ENCODE results near the gene ZNF775.

Gene ZNF775

DNA sequence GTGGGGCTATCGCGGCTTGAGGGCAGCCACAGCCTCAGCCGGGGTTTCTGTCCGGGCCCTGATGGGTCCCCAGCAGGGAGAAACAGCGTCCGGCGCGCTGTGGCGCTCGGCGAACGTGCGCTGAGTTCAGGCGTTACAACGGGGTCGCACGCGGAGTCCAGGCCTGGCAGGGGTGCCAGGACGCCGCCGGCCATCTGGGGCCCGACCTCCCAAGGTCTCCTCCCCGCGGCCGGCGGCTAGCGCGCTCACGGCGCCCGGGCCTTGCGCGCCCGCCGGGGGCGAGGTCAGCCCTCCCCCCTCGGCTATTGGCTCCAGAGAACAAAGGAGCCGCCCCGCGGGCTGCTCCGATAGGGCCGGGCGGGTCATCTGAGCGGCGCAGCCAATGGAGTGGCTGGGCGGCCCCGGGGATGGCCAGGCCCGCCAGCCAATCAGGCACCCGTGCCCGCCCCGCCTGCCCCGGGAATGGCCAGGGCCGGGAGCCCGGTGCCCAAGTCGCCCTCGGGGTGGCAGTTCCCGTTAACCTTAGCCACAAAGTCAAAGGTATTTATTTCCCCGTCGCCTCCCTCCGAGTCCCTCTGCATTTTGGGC, at the start of gene ZNF775:
ZNF775 (plus strand) TSS at position 478 of the 588 bp plus-strand sequence. CDS start 9,141 bp downstream, outside the sequence.
- Histone ChIP-seq H3K79me2 (ENCODE audit: control insufficient read depth, low read length) (peaks cover 53% of the 10 kb centered on the region), H3K4me1 (ENCODE audit: control insufficient read depth, low read length) (peaks cover 80% of the 10 kb centered on the region), H3K9me3 (ENCODE audit: control insufficient read depth, insufficient read depth, low read length) (no peaks in the 10 kb centered on the region), H4K20me1 (ENCODE audit: control insufficient read depth, insufficient read depth, low read depth, low read length) (no peaks in the 10 kb centered on the region; the same call in 1 of the 2 replicates), H3K36me3 (ENCODE audit: control insufficient read depth, low read length) (peaks cover 12% of the 10 kb centered on the region), H3K27me3 (ENCODE audit: control insufficient read depth, low read length) (no peaks in the 10 kb centered on the region), H3K4me2 (ENCODE audit: low read length) (peak within 1 kb of the TSS; percentile 94), H3K27ac (ENCODE audit: low read depth, low read length) (peak within 1 kb of the TSS; percentile 81), H3K9me2 (replicated peaks; ENCODE audit: control insufficient read depth, low read length) (no peaks in the 10 kb centered on the region), H3F3A (ENCODE audit: control insufficient read depth, insufficient read depth) (peaks cover 43% of the 10 kb centered on the region), H3K4me3 (ENCODE audit: low read length) (peak within 1 kb of the TSS; percentile 79)
- TF ChIP-seq, protein P1, sequence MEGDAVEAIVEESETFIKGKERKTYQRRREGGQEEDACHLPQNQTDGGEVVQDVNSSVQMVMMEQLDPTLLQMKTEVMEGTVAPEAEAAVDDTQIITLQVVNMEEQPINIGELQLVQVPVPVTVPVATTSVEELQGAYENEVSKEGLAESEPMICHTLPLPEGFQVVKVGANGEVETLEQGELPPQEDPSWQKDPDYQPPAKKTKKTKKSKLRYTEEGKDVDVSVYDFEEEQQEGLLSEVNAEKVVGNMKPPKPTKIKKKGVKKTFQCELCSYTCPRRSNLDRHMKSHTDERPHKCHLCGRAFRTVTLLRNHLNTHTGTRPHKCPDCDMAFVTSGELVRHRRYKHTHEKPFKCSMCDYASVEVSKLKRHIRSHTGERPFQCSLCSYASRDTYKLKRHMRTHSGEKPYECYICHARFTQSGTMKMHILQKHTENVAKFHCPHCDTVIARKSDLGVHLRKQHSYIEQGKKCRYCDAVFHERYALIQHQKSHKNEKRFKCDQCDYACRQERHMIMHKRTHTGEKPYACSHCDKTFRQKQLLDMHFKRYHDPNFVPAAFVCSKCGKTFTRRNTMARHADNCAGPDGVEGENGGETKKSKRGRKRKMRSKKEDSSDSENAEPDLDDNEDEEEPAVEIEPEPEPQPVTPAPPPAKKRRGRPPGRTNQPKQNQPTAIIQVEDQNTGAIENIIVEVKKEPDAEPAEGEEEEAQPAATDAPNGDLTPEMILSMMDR (IDR thresholded peaks at IDR 0.05; ENCODE audit: low read depth, low read length, poor library complexity, severe bottlenecking): no peak
- TF ChIP-seq EZH2phosphoT487 (IDR thresholded peaks at IDR 0.05; ENCODE audit: borderline replicate concordance, low read length): no peak

DNA sequence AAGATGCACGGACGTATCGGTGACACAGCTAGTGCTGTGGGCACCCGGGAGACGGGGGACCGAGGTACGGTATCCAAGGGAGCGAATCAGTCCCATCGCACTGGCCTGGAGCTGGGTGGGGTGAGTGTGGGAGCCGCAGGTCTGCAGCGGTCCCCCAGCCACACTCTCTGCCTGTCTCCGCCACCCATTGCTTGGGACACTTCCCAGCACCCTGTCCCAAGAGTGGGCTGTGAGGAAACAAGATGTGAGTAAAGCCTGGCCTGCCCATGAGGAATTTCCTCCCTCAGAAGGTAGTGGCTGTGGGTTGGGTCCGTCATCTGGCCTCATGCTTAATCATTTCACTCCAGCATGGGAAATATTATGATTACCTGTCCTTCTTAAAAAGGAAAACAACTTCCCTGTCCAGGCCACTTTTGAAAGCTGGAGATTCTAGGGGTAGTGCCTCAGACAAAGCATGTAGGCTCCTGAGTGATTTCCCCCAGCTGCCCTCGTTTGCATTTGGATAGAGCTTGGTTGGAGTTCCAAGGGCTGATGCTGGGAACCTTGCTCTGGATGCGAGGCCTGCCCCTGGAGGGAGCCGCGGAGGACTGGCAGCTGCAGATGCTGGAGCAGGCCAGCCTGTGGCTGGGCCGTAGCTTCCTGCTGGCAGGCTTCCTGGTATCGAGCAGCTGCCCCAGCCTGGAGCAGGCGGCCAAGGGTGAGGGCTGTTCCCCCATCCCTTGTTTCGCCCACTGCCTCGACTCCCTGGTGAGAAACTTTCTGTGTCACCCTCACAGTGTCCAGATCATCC, 49.6 kb upstream of the ZNF775 start:
- Histone ChIP-seq H4K20me1 (ENCODE audit: control insufficient read depth, insufficient read depth, low read depth, low read length) (0 out of 2 replicates have a peak, but pooled peaks cover 3% of the 10 kb centered on the region), H3K36me3 (ENCODE audit: control insufficient read depth, low read length) (peaks cover 67% of the 10 kb centered on the region), H3K79me2 (ENCODE audit: control insufficient read depth, low read length) (peaks cover 9% of the 10 kb centered on the region), H3K4me2 (ENCODE audit: low read length) (no peak overlapping the region), H3F3A (ENCODE audit: control insufficient read depth, insufficient read depth) (no peaks in the 10 kb centered on the region), H3K9me3 (ENCODE audit: control insufficient read depth, insufficient read depth, low read length) (no peaks in the 10 kb centered on the region), H3K27me3 (ENCODE audit: control insufficient read depth, low read length) (no peaks in the 10 kb centered on the region), H3K9me2 (replicated peaks; ENCODE audit: control insufficient read depth, low read length) (no peaks in the 10 kb centered on the region), H3K4me1 (ENCODE audit: control insufficient read depth, low read length) (peaks cover 5% of the 10 kb centered on the region), H3K4me3 (ENCODE audit: low read length) (no peak overlapping the region), H3K27ac (ENCODE audit: low read depth, low read length) (no peak overlapping the region)
- no peak for TF ChIP-seq EZH2phosphoT487 (IDR thresholded peaks at IDR 0.05; ENCODE audit: borderline replicate concordance, low read length)
- TF ChIP-seq, protein P1 (IDR thresholded peaks at IDR 0.05; ENCODE audit: low read depth, low read length, poor library complexity, severe bottlenecking): no peak

DNA sequence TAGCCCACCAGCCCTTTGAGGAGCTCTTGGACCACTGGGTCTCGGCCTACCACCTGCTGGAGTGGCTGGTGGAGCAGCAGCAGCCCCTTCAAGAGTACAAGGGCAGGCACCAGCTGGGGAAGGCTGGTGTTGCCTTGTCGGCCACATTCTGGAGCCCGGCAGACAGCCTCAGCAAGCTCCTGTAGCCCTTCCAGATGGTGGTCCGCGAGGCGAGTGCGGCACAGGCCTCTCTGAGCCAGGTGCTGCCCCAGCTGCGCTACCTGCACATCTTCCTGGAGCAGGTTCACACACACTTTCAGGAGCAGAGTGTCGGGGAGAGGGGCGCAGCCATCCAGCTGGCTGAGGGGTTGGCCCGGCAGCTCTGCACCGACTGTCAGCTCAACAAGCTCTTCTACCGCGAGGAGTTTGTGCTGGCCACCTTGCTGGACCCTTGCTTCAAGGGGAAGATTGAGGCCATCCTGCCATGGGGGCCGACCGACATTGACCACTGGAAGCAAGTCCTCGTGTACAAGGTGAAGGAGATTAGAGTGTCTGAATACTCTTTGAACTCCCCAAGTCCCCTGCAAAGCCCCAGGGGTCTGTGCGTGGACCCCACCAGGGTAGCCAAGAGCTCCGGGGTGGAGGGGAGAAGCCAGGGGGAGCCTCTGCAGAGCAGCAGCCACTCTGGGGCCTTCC, 48.8 kb upstream of the ZNF775 start:
- Histone ChIP-seq H3K27me3 (ENCODE audit: control insufficient read depth, low read length) (no peaks in the 10 kb centered on the region), H3K79me2 (ENCODE audit: control insufficient read depth, low read length) (peaks cover under 1% of the 10 kb centered on the region), H3K9me2 (replicated peaks; ENCODE audit: control insufficient read depth, low read length) (no peaks in the 10 kb centered on the region), H3K27ac (ENCODE audit: low read depth, low read length) (no peak overlapping the region), H3K4me2 (ENCODE audit: low read length) (no peak overlapping the region), H3K36me3 (ENCODE audit: control insufficient read depth, low read length) (peaks cover 59% of the 10 kb centered on the region), H3K4me3 (ENCODE audit: low read length) (no peak overlapping the region), H3K9me3 (ENCODE audit: control insufficient read depth, insufficient read depth, low read length) (no peaks in the 10 kb centered on the region), H3K4me1 (ENCODE audit: control insufficient read depth, low read length) (no peaks in the 10 kb centered on the region), H3F3A (ENCODE audit: control insufficient read depth, insufficient read depth) (no peaks in the 10 kb centered on the region), H4K20me1 (ENCODE audit: control insufficient read depth, insufficient read depth, low read depth, low read length) (0 out of 2 replicates have a peak, but pooled peaks cover 3% of the 10 kb centered on the region)
- no peak for TF ChIP-seq EZH2phosphoT487 (IDR thresholded peaks at IDR 0.05; ENCODE audit: borderline replicate concordance, low read length)
- TF ChIP-seq, protein P1 (IDR thresholded peaks at IDR 0.05; ENCODE audit: low read depth, low read length, poor library complexity, severe bottlenecking): no peak

All from DOHH2 (cell line).